ENCODE data around the gene PARVG. TPM values are rescaled to one million over a fixed set of nuclear protein-coding genes. Genes with fewer than 3 reads are reported as not detected.

Gene PARVG
- total RNA-seq, 1 donor from 2014 or later: 0.41 TPM

GRCh38 chr22:44179196-44179988 lies 1.3 kb upstream of the PARVG start:
- no peak for FAIRE-seq
- no peak for DNase-seq (ENCODE audit: low spot score in 2 of 2)

GRCh38 chr22:44179989-44180705 lies 578 bp upstream of the PARVG start:
- DNase-seq (ENCODE audit: low spot score in 2 of 2): no peak
- no peak for FAIRE-seq

- DNase-seq (ENCODE audit: low spot score in 2 of 2) (no peak), FAIRE-seq (no peak)
Measured at GRCh38 chr22:44181033-44181911, 547 bp downstream of the PARVG start.

GRCh38 chr22:44181912-44182587 lies 1.3 kb downstream of the PARVG start:
- FAIRE-seq (no peak), DNase-seq (ENCODE audit: low spot score in 2 of 2) (no peak)

GRCh38 chr22:44182588-44183286 lies 2.0 kb downstream of the PARVG start:
- FAIRE-seq (no peak), DNase-seq (ENCODE audit: low spot score in 2 of 2) (no peak)

GRCh38 chr22:44183287-44183588 lies 2.5 kb downstream of the PARVG start:
- FAIRE-seq (no peak), DNase-seq (ENCODE audit: low spot score in 2 of 2) (no peak)

GRCh38 chr22:44184006-44184405 lies 3.3 kb downstream of the PARVG start:
- no peak for DNase-seq (ENCODE audit: low spot score in 2 of 2)
- FAIRE-seq: no peak

GRCh38 chr22:44185237-44186120 lies 4.8 kb downstream of the PARVG start:
- FAIRE-seq (no peak), DNase-seq (ENCODE audit: low spot score in 2 of 2) (no peak)

- no peak for DNase-seq (ENCODE audit: low spot score in 2 of 2)
- no peak for FAIRE-seq
Measured at GRCh38 chr22:44186121-44186510, 5.4 kb downstream of the PARVG start.

GRCh38 chr22:44186737-44187136 lies 6.0 kb downstream of the PARVG start:
- FAIRE-seq (no peak), DNase-seq (ENCODE audit: low spot score in 2 of 2) (no peak)

- DNase-seq (ENCODE audit: low spot score in 2 of 2) (no peak), FAIRE-seq (no peak)
Measured at GRCh38 chr22:44187652-44188230, 7.0 kb downstream of the PARVG start.

GRCh38 chr22:44188316-44188715 lies 7.6 kb downstream of the PARVG start:
- FAIRE-seq (no peak), DNase-seq (ENCODE audit: low spot score in 2 of 2) (no peak)

- no peak for FAIRE-seq
Measured at GRCh38 chr22:44188986-44189630, 8.4 kb downstream of the PARVG start.

GRCh38 chr22:44190381-44190976 lies 9.8 kb downstream of the PARVG start:
- no peak for DNase-seq (ENCODE audit: low spot score in 2 of 2)
- no peak for FAIRE-seq

More at GRCh38 chr22:44188986-44189630, 8.4 kb downstream of the PARVG start:
- DNase-seq (ENCODE audit: low spot score in 2 of 2): no peak

GRCh38 chr22:44191036-44191454 lies 10.3 kb downstream of the PARVG start:
- DNase-seq (ENCODE audit: low spot score in 2 of 2) (no peak), FAIRE-seq (no peak)

- FAIRE-seq (no peak), DNase-seq (ENCODE audit: low spot score in 2 of 2) (no peak)
Measured at GRCh38 chr22:44192098-44192815, 11.5 kb downstream of the PARVG start.
